Activated B cell treated with CpG ODN at 0.5 μM for 24 hours (primary cell): ENCODE data around the gene LPP. TPM values are rescaled to one million over a fixed set of nuclear protein-coding genes. Genes with fewer than 3 reads are reported as not detected.

Experiments used
- ATAC-seq: fragments of 200-7000 bp; cut with Tn5 transposase; one replicate; pipeline ENCODE4 v1.10.0; 2021; ENCODE audit warnings: low read depth, mild to moderate bottlenecking, moderate library complexity
- CTCF ChIA-PET: fragments of 350-600 bp; sonication (Branson Sonifier 250); formaldehyde crosslinking; loops from one replicate; lab custom pipeline; 2021; ENCODE audit warnings: antibody characterized with exemption; lab: Charles Lee
- POLR2A ChIA-PET: fragments of 350-600 bp; sonication (Branson Sonifier 250); formaldehyde crosslinking; loops from one replicate; lab custom pipeline; 2021; ENCODE audit warnings: antibody characterized with exemption; lab: Charles Lee
- DNase-seq: peaks from one replicate; pipeline ENCODE4 v3.0.0; 2022
- H3K27ac Mint-ChIP-seq: one replicate; pipeline ENCODE4 v1.8.0; 2020; ENCODE audit warnings: mixed read lengths
- H3K27me3 Mint-ChIP-seq: one replicate; pipeline ENCODE4 v1.8.0; 2021; ENCODE audit warnings: mixed read lengths
- H3K36me3 Mint-ChIP-seq: one replicate; pipeline ENCODE4 v1.8.0; 2021; ENCODE audit warnings: low read depth, mixed read lengths
- H3K4me1 Mint-ChIP-seq: one replicate; pipeline ENCODE4 v1.8.0; 2021; ENCODE audit warnings: mixed read lengths
- H3K4me3 Mint-ChIP-seq: one replicate; pipeline ENCODE4 v1.8.0; 2020; ENCODE audit warnings: mild to moderate bottlenecking, mixed read lengths
- H3K9me3 Mint-ChIP-seq: one replicate; pipeline ENCODE4 v1.8.0; 2020; ENCODE audit warnings: mixed read lengths
- CTCF ChIP-seq: fragments of 200-600 bp; IDR thresholded peaks from one replicate; pipeline ENCODE4 v1.8.0; 2022; ENCODE audit warnings: antibody characterized with exemption, mild to moderate bottlenecking
- intact Hi-C: fragments of 100-400 bp; cut with micrococcal nuclease; formaldehyde crosslinking; loops from one replicate; pipeline ENCODE4 v1.15.1; 2024
- total RNA-seq: library from RNA; stranded (reverse); gene quantifications from 2 replicates; pipeline ENCODE4 v1.2.3, GENCODE V29; 2022

LPP gene
- total RNA-seq, 1 donor from 2014 or later: 60.1 TPM

DNA sequence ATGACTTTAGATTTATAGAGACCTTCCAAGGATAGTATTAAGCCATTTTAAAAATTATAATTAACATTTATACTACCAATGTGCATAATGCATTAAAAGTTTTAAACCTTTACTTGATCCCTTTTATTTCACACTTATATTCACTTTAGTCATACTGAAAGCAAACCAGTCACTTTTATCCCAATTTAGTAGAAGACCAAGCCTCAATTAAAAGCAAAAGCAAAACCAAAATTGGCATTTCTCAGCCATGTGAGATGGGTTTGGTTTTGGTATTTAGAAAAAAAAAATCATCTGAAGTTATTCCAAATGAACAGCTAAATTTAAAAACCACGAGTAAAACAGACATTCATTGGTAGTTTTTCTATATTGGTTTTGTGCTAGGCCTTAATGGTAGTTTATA is 249.4 kb downstream of the LPP start:
- intact Hi-C loops: loop anchor here (5.0 kb wide), 3 partner anchors 96 to 349 kb away; partner anchors contain the start of gene LPP
- H3K36me3 Mint-ChIP-seq: peaks cover 30% of the 10 kb centered on the region
- ChIA-PET POLR2A (interaction anchor here (1.0 to 7.2 kb wide), 3 partner anchors 14 to 659 kb away, joined by 4 to 68 read pairs (median 4); partner anchors contain the start of gene BCL6), CTCF (interaction anchor here (1.0 to 8.1 kb wide), 2 partner anchors 551 to 664 kb away, joined by 3 to 41 read pairs; no protein-coding TSS in a partner anchor)
- H3K27me3 Mint-ChIP-seq: no peaks in the 10 kb centered on the region
- H3K4me1 Mint-ChIP-seq: peaks cover 71% of the 10 kb centered on the region
- no peak for TF ChIP-seq CTCF
- H3K4me3 Mint-ChIP-seq: no peak overlapping the region
- peaks cover 4% of the 10 kb centered on the region for H3K9me3 Mint-ChIP-seq
- DNase-seq (no peak), ATAC-seq (no peak)
- H3K27ac Mint-ChIP-seq: peak overlapping the region; percentile 66

GRCh38 chr3:188404124-188404523 is 250.2 kb downstream of the LPP start:
- Mint-ChIP-seq H3K4me1 (peaks cover 64% of the 10 kb centered on the region), H3K36me3 (peaks cover 36% of the 10 kb centered on the region), H3K4me3 (no peak overlapping the region), H3K27ac (peak overlapping the region; percentile 70), H3K9me3 (peaks cover 4% of the 10 kb centered on the region), H3K27me3 (no peaks in the 10 kb centered on the region)
- ATAC-seq (no peak), DNase-seq (no peak)
- CTCF ChIA-PET: interaction anchor here (1.0 to 8.1 kb wide), 4 partner anchors 16 to 664 kb away, joined by 3 to 41 read pairs (median 4); no protein-coding TSS in a partner anchor
- TF ChIP-seq CTCF: no peak
- intact Hi-C loops: loop anchor here (5.0 kb wide), 3 partner anchors 97 to 348 kb away; partner anchors contain the start of gene LPP
- POLR2A ChIA-PET: interaction anchor here (1.0 to 1.3 kb wide), 2 partner anchors 14 to 17 kb away, joined by 4 read pairs; no protein-coding TSS in a partner anchor

DNA sequence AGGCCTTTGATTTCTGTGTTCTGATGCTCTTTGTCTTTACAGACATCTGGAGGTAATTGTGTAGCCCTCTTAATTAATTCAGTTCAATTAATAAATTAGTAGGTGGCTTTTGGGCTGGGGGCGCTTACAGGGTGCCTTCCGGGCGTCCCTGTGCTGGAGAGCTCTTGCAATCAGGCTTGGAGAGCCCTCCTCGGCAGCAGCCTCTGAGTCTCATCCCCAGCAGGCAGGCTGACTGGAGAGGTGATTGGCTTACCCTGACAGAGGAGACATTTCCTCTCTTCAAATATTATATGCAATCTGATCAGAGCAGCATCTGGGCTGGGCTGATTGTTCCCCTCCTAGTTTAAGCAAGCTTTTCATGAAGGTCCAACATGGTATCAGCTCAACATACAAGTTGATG is 250.7 kb downstream of the LPP start:
- no peak for TF ChIP-seq CTCF
- CTCF ChIA-PET: interaction anchor here (1.0 to 8.1 kb wide), 3 partner anchors 15 to 665 kb away, joined by 3 to 41 read pairs (median 4); no protein-coding TSS in a partner anchor
- peaks cover 60% of the 10 kb centered on the region for H3K4me1 Mint-ChIP-seq
- POLR2A ChIA-PET: interaction anchor here (0.5 kb wide), 1 partner anchor 667 kb away, joined by 4 read pairs; no protein-coding TSS in a partner anchor
- no peaks in the 10 kb centered on the region for H3K27me3 Mint-ChIP-seq
- intact Hi-C loops: loop anchor here (5.0 kb wide), 3 partner anchors 97 to 348 kb away; partner anchors contain the start of gene LPP
- H3K4me3 Mint-ChIP-seq: no peak overlapping the region
- no peak for DNase-seq
- ATAC-seq: no peak
- peaks cover 4% of the 10 kb centered on the region for H3K9me3 Mint-ChIP-seq
- H3K27ac Mint-ChIP-seq: peak overlapping the region; percentile 70
- H3K36me3 Mint-ChIP-seq: peaks cover 38% of the 10 kb centered on the region

GRCh38 chr3:188407158-188407880 is 253.4 kb downstream of the LPP start:
- Mint-ChIP-seq H3K27me3 (no peaks in the 10 kb centered on the region), H3K27ac (no peak overlapping the region)
- POLR2A ChIA-PET: interaction anchor here (0.7 kb wide), 1 partner anchor 349 kb away, joined by 3 read pairs; no protein-coding TSS in a partner anchor

More at GRCh38 chr3:188407158-188407880, 253.4 kb downstream of the LPP start:
- intact Hi-C loops: no loop called here
- peaks cover 49% of the 10 kb centered on the region for H3K4me1 Mint-ChIP-seq
- CTCF ChIA-PET: interaction anchor here (0.6 to 1.8 kb wide), 2 partner anchors 25 to 666 kb away, joined by 3 to 4 read pairs; no protein-coding TSS in a partner anchor
- H3K9me3 Mint-ChIP-seq: peaks cover 3% of the 10 kb centered on the region
- ATAC-seq (no peak), DNase-seq (no peak)
- H3K4me3 Mint-ChIP-seq: no peak overlapping the region
- no peak for TF ChIP-seq CTCF
- H3K36me3 Mint-ChIP-seq: peaks cover 48% of the 10 kb centered on the region
